H7 (cell line): ENCODE measurements around the gene RTP3. TPM values are rescaled to one million over a fixed set of nuclear protein-coding genes. Genes with fewer than 3 reads are reported as not detected.

Experiments
- DNase-seq: peaks from one replicate; pipeline ENCODE4 v3.0.0; 2012
- H3K27me3 ChIP-seq: 2 replicates; pipeline ENCODE4 v1.6.0; 2011; ENCODE audit warnings: mild to moderate bottlenecking, low read length; ENCODE audit not compliant: control insufficient read depth, insufficient read depth
- H3K36me3 ChIP-seq: replicated peaks from 2 replicates; pipeline ENCODE4 v1.5.1; 2011; ENCODE audit warnings: low read length; ENCODE audit not compliant: control insufficient read depth, insufficient read depth
- H3K4me3 ChIP-seq: 2 replicates; pipeline ENCODE4 v1.5.1; 2011; ENCODE audit warnings: low read depth, mild to moderate bottlenecking, control low read depth, low read length, moderate library complexity; ENCODE audit not compliant: insufficient read depth
- total RNA-seq: library from RNA; depleted of rRNA; stranded (reverse); fragments of >200 nt; shearing (Covaris generic); gene quantifications from 2 replicates; pipeline ENCODE4 v1.2.3, GENCODE V29; 2014; rRNA removed

RTP3 gene
- total RNA-seq, 1 experiment from 2014 or later: 0.07 TPM

DNA sequence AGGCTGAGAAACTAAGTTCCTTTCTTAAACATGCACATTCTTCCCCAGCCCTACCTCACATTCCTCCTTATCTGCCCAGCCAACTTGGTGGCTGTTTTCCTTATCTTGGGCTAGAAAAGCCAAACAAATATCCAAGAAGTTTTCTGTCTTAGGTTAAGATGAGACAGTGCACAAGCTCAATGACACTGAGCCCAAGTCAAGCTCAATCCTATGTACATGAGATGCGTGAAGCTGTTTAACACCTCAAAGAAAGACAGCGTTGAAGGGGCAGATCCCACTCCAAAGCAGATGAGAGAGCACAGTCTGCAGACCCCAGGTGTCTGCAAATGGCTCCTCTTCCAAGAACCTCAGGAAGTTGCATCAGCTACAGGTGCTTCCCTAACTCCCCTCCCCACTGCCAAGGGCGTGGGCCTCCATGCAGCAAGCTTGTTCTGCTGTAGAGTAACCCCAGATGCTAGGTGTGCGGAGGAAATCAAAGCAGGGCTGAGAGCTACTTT lies 51.7 kb downstream of the RTP3 start:
- no peaks in the 10 kb centered on the region for H3K36me3 ChIP-seq
- DNase-seq: no peak
- H3K27me3 ChIP-seq: no peaks in the 10 kb centered on the region
- H3K4me3 ChIP-seq: no peak overlapping the region

DNA sequence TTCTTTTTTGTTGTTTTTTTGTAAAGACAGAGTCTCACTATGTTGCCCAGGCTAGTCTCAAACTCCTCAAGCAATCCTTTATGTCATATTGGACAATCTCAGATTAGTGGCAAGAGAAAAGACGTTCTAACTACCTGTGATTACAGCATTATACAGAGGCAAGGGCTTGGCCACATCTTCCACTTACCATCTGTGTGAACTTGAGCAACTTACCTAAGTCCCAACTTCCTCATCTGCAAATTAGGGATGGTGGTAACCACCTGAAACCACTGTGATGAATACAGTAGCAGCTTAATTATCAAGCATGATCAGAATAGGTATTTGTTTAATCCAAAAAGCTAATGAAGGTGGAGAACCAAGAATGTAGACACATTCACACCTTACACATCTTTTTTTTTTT lies 52.2 kb downstream of the RTP3 start:
- H3K4me3 ChIP-seq: no peak overlapping the region
- H3K36me3 ChIP-seq: no peaks in the 10 kb centered on the region
- no peak for DNase-seq
- no peaks in the 10 kb centered on the region for H3K27me3 ChIP-seq

Other genes with a start within 250 kb of the RTP3 start
- gene CCR2, start 143.9 kb upstream of the RTP3 start, total RNA-seq: not detected in 2 replicates
- gene CCR5, start 127.0 kb upstream of the RTP3 start, total RNA-seq: not detected in 2 replicates
- not detected in 2 replicates for gene CCRL2, start 90.7 kb upstream of the RTP3 start, total RNA-seq
- not detected in 2 replicates for gene LTF, start 33.1 kb upstream of the RTP3 start, total RNA-seq
- 3.3 and 3.9 TPM in 2 replicates for gene LRRC2, start 68.3 kb downstream of the RTP3 start, total RNA-seq
- gene FAM240A, start 114.5 kb downstream of the RTP3 start, total RNA-seq: not detected in 2 replicates
- 4.9 and 10.1 TPM in 2 replicates for gene ALS2CL, start 195.7 kb downstream of the RTP3 start, total RNA-seq
- gene TMIE, start 203.4 kb downstream of the RTP3 start, total RNA-seq: 0.22 and 0.59 TPM in 2 replicates
- 0.07 and 0.92 TPM in 2 replicates for gene PRSS50, start 219.9 kb downstream of the RTP3 start, total RNA-seq